ENCODE results near the gene SPRYD4. TPM values are rescaled to one million over a fixed set of nuclear protein-coding genes. Genes with fewer than 3 reads are reported as not detected.

SPRYD4 gene
- 1.7 to 2.0 TPM (median 1.8 TPM) in 5 replicates for total RNA-seq (2022; extraction: Qiagen RNA extraction; ENCODE audit: low read depth)

DNA sequence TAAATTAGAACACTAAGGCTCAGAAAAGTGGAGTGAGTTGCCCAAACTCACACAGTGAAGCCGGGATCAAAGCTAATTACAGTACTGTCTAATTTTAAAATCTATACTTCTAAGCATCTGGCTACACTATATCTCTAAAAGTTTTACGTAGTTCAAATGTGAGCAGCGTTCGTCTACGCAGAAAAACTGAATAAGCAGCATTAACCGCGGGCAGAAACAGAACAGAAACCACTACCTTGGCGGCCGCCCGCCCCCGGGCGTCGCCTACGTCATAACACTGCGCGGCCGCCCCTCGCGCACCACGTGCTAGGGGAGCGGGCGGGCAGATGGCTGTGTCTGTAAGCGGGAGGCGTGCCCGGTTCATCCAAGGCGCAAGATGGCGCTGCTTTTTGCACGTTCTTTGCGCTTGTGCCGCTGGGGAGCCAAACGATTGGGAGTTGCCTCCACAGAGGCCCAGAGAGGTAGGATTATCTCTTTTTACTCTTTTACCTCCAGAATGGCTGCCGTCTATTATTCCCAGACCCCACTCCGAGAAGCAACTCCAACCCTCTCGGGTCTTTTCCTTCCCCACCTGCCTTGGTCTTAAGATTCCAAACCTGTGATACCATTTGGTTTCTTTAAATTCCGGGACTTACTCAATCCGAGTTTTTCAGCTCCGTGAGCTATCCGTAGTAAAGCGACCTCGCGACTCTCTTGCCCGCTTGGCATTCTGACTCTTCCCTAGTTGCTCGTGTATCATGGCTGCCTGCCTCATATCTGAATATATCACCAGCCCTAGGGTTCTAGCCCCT is at the start of gene SPRYD4:
Gene SPRYD4 (plus strand): TSS at position 363 of the 791 bp plus-strand sequence. CDS start 14 bp downstream, at position 377.

DNA sequence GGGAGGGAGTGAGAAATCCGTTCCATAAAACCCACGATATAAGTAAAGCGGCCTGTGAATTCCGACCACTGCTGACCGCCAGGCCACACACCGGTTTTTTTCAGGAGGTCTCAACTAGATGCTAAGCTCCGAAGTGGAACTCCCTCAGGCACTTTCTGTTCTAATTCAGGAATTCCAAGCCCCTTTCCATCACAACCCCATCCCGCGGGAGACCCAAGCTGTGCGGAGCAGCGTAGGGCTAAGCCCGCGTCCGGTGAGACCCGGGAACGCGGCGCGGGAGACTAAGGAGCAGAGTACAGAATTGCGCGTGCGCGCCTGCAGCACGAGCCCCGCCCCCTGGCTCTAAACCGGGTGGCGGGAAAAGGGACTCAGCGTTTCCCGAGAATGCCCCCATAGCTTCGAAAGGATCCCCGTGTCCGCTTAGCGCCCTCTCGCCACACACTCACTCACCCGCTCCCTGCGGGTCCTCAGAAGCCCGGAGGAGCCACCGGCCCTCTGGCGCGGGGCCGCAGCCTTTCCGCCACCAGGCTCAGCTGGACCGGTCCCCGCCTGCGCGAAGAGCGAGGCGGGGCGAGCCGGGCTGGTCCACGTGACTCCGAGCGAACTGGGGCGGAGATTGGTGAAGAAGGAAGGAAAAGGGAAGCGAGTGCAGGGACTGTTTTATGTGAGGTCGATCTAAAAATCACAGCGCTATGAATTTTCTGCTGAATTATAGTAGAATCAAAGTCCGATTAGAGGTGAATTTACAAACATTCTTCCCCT is 19.3 kb upstream of the SPRYD4 start, which contains the start of gene TIMELESS:
Gene TIMELESS (minus strand): TSS at position 567 of the 762 bp plus-strand sequence. CDS start 15,256 bp downstream, outside the sequence.

DNA sequence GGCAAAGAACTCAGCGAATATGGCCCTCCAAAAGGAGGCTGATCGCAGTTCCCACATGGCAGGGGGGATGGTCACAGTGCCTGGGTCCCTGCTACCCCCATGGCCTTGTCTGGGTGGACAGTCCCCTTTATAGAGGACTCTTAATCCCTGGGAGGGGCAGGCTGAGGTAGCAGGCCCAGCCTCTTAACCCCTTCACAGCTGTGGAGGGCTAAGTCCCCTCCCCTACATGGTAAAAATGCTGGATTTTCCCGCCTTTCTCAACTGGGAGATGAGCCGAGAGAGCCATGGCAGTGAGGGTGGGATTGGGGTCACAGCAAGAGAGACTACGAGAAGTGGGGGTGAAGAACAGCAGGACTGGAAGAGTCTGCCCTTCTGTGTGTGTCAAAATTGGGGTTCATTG is 13.8 kb upstream of the SPRYD4 start, which contains the start of gene MIP:
Gene MIP (minus strand): TSS at position 101 of the 400 bp plus-strand sequence. CDS start 44 bp downstream, at position 57.

DNA sequence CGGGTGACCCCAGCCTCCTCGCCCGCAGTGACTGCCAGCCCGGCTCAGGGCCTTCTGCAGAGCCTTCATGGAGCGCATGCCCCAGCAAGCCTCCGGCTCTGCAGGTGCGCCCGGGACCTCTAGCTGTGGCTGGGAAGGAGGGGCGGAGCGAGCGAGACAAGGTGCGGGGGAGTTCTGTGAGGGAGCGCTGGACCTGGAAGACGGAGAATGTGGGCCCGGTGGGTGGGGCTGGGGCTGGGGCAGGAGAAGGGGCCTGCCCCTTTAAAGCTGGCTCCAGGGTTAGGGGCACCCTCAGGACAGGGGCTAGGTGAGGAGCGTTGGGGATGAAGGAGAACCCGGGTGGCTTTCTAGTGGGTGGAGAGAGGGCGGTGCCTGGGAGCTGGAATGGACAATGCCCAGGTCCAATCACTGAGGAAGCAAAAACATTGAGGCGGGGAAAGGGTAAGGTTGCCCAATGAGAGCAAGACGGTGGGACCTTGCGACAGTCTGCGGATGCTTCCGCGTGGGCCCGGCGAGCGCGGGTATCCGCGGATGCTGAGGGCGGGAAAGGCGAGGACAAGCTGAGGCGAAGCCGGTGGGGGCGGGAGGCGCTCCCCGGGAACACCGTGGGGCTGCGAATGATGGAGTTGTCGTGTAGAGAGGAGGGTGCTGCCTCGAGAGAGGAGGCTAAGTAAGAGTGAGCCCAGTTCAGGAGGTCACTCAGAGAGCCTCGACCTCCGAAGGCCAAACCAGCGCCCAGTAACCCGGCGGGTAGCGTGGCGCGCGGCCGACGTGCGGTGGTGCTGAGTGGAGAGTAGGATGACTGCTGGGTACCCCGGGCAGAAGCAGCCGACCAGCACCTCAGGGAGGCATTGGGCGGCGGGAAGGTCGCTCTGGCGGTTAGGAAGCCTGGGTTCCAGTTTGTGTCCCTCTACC is 19.9 kb downstream of the SPRYD4 start, which contains the start of gene GLS2:
Gene GLS2 (minus strand): TSS at position 121 of the 915 bp plus-strand sequence. CDS start 43 bp downstream, at position 78.

DNA sequence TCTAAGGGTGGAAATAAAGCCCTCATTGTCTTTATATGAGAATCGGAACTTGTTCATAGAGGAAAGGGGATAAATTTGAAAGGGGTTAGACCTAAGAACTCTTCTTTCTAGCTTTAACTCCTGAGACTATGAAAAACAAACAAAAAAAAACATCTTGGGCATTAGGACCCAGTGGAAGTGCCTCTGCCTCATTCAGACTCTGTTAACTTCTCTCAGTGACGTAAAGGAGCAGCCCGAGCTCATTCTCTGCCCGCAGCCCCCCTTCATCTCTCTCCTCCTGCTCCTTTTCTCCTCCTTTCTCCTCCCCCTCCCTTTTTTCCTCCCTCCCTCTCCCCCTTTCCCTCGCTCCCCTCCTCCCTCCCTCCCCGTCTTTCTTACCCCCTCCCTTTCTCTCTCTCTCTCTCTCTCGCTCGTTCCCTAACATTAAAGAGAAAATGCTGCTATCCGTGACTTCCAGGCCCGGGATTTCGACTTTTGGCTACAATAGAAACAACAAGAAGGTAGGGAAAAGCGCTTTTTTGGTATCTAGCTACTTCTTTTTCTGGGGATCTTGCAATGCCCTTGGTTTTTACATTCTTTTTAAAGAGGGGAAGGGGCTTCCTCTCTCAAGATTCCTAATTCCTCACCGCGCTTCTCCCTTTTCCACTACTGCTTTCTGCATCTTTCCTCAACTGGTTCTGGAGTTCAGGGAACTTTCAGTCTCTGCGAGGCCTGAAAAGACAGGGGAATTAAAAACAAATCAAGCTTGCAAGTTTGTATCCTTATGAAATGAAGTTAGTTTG is 53.4 kb downstream of the SPRYD4 start, which contains the start of gene RBMS2:
Gene RBMS2 (plus strand): TSS at position 231 of the 782 bp plus-strand sequence. CDS start 204 bp downstream, at position 435.

Other genes with a start within 250 kb of the SPRYD4 start
- gene RNF41, start 246.7 kb upstream of the SPRYD4 start, total RNA-seq (2022; extraction: Qiagen RNA extraction; ENCODE audit: low read depth): 20.9 to 27.7 TPM (median 25.3 TPM) in 5 replicates
- gene NABP2, start 244.2 kb upstream of the SPRYD4 start, total RNA-seq (2022; extraction: Qiagen RNA extraction; ENCODE audit: low read depth): 55.5 to 65.1 TPM (median 61.3 TPM) in 5 replicates
- 0.13 TPM in 1 of 5 replicates, not detected in the others for gene SLC39A5, start 238.5 kb upstream of the SPRYD4 start, total RNA-seq (2022; extraction: Qiagen RNA extraction; ENCODE audit: low read depth)
- gene ANKRD52, start 210.2 kb upstream of the SPRYD4 start, total RNA-seq (2022; extraction: Qiagen RNA extraction; ENCODE audit: low read depth): 40.5 to 51.3 TPM (median 45.3 TPM) in 5 replicates
- 17.7 to 20.7 TPM (median 19.9 TPM) in 5 replicates for gene COQ10A, start 201.6 kb upstream of the SPRYD4 start, total RNA-seq (2022; extraction: Qiagen RNA extraction; ENCODE audit: low read depth)
- gene CS, start 168.2 kb upstream of the SPRYD4 start, total RNA-seq (2022; extraction: Qiagen RNA extraction; ENCODE audit: low read depth): 147 to 170 TPM (median 156 TPM) in 5 replicates
- gene CNPY2, start 152.6 kb upstream of the SPRYD4 start, total RNA-seq (2022; extraction: Qiagen RNA extraction; ENCODE audit: low read depth): 103 to 164 TPM (median 154 TPM) in 5 replicates
- gene PAN2, start 134.6 kb upstream of the SPRYD4 start, total RNA-seq (2022; extraction: Qiagen RNA extraction; ENCODE audit: low read depth): 15.0 to 16.0 TPM (median 15.7 TPM) in 5 replicates
- gene IL23A, start 129.7 kb upstream of the SPRYD4 start, total RNA-seq (2022; extraction: Qiagen RNA extraction; ENCODE audit: low read depth): 0.29 to 1.2 TPM (median 0.56 TPM) in 5 replicates
- 11.5 to 14.8 TPM (median 12.1 TPM) in 5 replicates for gene STAT2, start 108.5 kb upstream of the SPRYD4 start, total RNA-seq (2022; extraction: Qiagen RNA extraction; ENCODE audit: low read depth)
- not detected in 5 replicates for gene APOF, start 105.7 kb upstream of the SPRYD4 start, total RNA-seq (2022; extraction: Qiagen RNA extraction; ENCODE audit: low read depth)
- gene TIMELESS, start 19.2 kb upstream of the SPRYD4 start, total RNA-seq (2022; extraction: Qiagen RNA extraction; ENCODE audit: low read depth): 37.7 to 39.6 TPM (median 38.6 TPM) in 5 replicates
- gene MIP, start 13.9 kb upstream of the SPRYD4 start, total RNA-seq (2022; extraction: Qiagen RNA extraction; ENCODE audit: low read depth): 0.14 to 0.26 TPM (median 0.20 TPM) in 3 of 5 replicates, not detected in the others
- gene GLS2, start 19.6 kb downstream of the SPRYD4 start, total RNA-seq (2022; extraction: Qiagen RNA extraction; ENCODE audit: low read depth): 0.12 to 0.25 TPM (median 0.17 TPM) in 5 replicates
- gene RBMS2, start 53.2 kb downstream of the SPRYD4 start, total RNA-seq (2022; extraction: Qiagen RNA extraction; ENCODE audit: low read depth): 10.4 to 16.3 TPM (median 14.0 TPM) in 5 replicates
- 31.6 to 45.1 TPM (median 42.4 TPM) in 5 replicates for gene BAZ2A, start 161.7 kb downstream of the SPRYD4 start, total RNA-seq (2022; extraction: Qiagen RNA extraction; ENCODE audit: low read depth)
- gene ATP5F1B, start 177.4 kb downstream of the SPRYD4 start, total RNA-seq (2022; extraction: Qiagen RNA extraction; ENCODE audit: low read depth): 791 to 925 TPM (median 908 TPM) in 5 replicates
- 369 to 448 TPM (median 418 TPM) in 5 replicates for gene PTGES3, start 219.7 kb downstream of the SPRYD4 start, total RNA-seq (2022; extraction: Qiagen RNA extraction; ENCODE audit: low read depth)